ENCODE results near the gene CHST15. TPM values are rescaled to one million over a fixed set of nuclear protein-coding genes. Genes with fewer than 3 reads are reported as not detected.

The CHST15 gene
- total RNA-seq, 5 donors from 2014 or later (not counting 1 experiment from before 2014, with no cell fraction given) = 0.95 to 4.2 (median 1.3) TPM

GRCh38 chr10:124027031-124027611 lies 66.3 kb downstream of the CHST15 start:
- no peaks in the 10 kb centered on the region for H3K9me3 Mint-ChIP-seq
- Histone ChIP-seq H3K27ac (ENCODE audit: low read length) (no peak overlapping the region), H3K4me3 (ENCODE audit: control insufficient read depth in 1 of 2, extremely low read depth in 1 of 2, low read length in 1 of 2) (no peak overlapping the region), H3K36me3 (ENCODE audit: control insufficient read depth in 2 of 2, extremely low read depth in 1 of 2, insufficient read depth in 1 of 2, low read length in 1 of 2) (no peaks in the 10 kb centered on the region), H3K4me1 (ENCODE audit: control insufficient read depth in 1 of 2, extremely low read depth in 1 of 2, insufficient read depth in 2 of 2, low read length in 2 of 2) (peaks cover 2 to 5% of the 10 kb centered on the region in 2 experiments), H3K27me3 (replicated peaks in 1 of 2; ENCODE audit: control insufficient read depth in 2 of 2, extremely low read depth in 1 of 2, insufficient read depth in 2 of 2, low read length in 1 of 2) (peaks cover 0 to 24% of the 10 kb centered on the region in 2 experiments), H3K9me3 (no peaks in the 10 kb centered on the region)
- H3K27ac Mint-ChIP-seq = no peak overlapping the region
- WGBS (ENCODE audit: insufficient coverage) = 75% methylated on average over 10 of the region's 12 CpGs
- H3K36me3 Mint-ChIP-seq = no peaks in the 10 kb centered on the region
- peaks cover 4 to 12% of the 10 kb centered on the region in 2 donors for H3K27me3 Mint-ChIP-seq
- ATAC-seq (replicated peaks in 1 of 4) (no peak), DNase-seq (no peak)
- POLR2A ChIA-PET = no interaction called here
- H3K4me1 Mint-ChIP-seq = peaks cover 0 to 11% (median 9%) of the 10 kb centered on the region in 3 donors
- CTCF ChIA-PET = no interaction called here
- no peak overlapping the region for H3K4me3 Mint-ChIP-seq

- no peaks in the 10 kb centered on the region for H3K36me3 Mint-ChIP-seq
- H3K27me3 ChIP-seq (replicated peaks in 1 of 2; ENCODE audit: control insufficient read depth in 2 of 2, extremely low read depth in 1 of 2, insufficient read depth in 2 of 2, low read length in 1 of 2) = peaks cover 0 to 24% of the 10 kb centered on the region in 2 experiments
- ATAC-seq (replicated peaks in 1 of 4) (no peak), DNase-seq (no peak)
- ChIA-PET POLR2A (no interaction called here), CTCF (no interaction called here)
- no peaks in the 10 kb centered on the region for H3K36me3 ChIP-seq (ENCODE audit: control insufficient read depth in 2 of 2, extremely low read depth in 1 of 2, insufficient read depth in 1 of 2, low read length in 1 of 2)
- 89% methylated on average over 6 of the region's 10 CpGs for WGBS (ENCODE audit: insufficient coverage)
- peaks cover 0 to 11% (median 9%) of the 10 kb centered on the region in 3 donors for H3K4me1 Mint-ChIP-seq
- no peak overlapping the region for H3K27ac Mint-ChIP-seq
- no peaks in the 10 kb centered on the region for H3K9me3 ChIP-seq
- H3K4me1 ChIP-seq (ENCODE audit: control insufficient read depth in 1 of 2, extremely low read depth in 1 of 2, insufficient read depth in 2 of 2, low read length in 2 of 2) = peaks cover 2 to 5% of the 10 kb centered on the region in 2 experiments
- H3K27me3 Mint-ChIP-seq = peaks cover 4 to 12% of the 10 kb centered on the region in 2 donors
- no peaks in the 10 kb centered on the region for H3K9me3 Mint-ChIP-seq
- H3K4me3 ChIP-seq (ENCODE audit: control insufficient read depth in 1 of 2, extremely low read depth in 1 of 2, low read length in 1 of 2) = no peak overlapping the region
- H3K4me3 Mint-ChIP-seq = no peak overlapping the region
- no peak overlapping the region for H3K27ac ChIP-seq (ENCODE audit: low read length)
These were observed 66.8 kb downstream of the CHST15 start for GRCh38 chr10:124026589-124026939.

GRCh38 chr10:124025660-124026588 lies 67.5 kb downstream of the CHST15 start:
- Mint-ChIP-seq H3K27me3 (peaks cover under 1 to 12% of the 10 kb centered on the region in 2 donors), H3K36me3 (no peaks in the 10 kb centered on the region), H3K27ac (no peak overlapping the region), H3K4me1 (peaks cover 0 to 11% (median 9%) of the 10 kb centered on the region in 3 donors), H3K9me3 (no peaks in the 10 kb centered on the region), H3K4me3 (no peak overlapping the region)
- POLR2A ChIA-PET = no interaction called here
- no peaks in the 10 kb centered on the region for H3K9me3 ChIP-seq
- H3K36me3 ChIP-seq (ENCODE audit: control insufficient read depth in 2 of 2, extremely low read depth in 1 of 2, insufficient read depth in 1 of 2, low read length in 1 of 2) = no peaks in the 10 kb centered on the region
- peaks cover 0 to 23% of the 10 kb centered on the region in 2 experiments for H3K27me3 ChIP-seq (replicated peaks in 1 of 2; ENCODE audit: control insufficient read depth in 2 of 2, extremely low read depth in 1 of 2, insufficient read depth in 2 of 2, low read length in 1 of 2)
- H3K4me1 ChIP-seq (ENCODE audit: control insufficient read depth in 1 of 2, extremely low read depth in 1 of 2, insufficient read depth in 2 of 2, low read length in 2 of 2) = peaks cover 2 to 5% of the 10 kb centered on the region in 2 experiments
- no peak overlapping the region for H3K4me3 ChIP-seq (ENCODE audit: control insufficient read depth in 1 of 2, extremely low read depth in 1 of 2, low read length in 1 of 2)
- ATAC-seq (replicated peaks in 1 of 4) (no peak), DNase-seq (peak in 2 of 35 experiments; percentile 15 to 26)
- WGBS (ENCODE audit: insufficient coverage) = 76% methylated on average over 7 of the region's 13 CpGs
- CTCF ChIA-PET = no interaction called here
- no peak overlapping the region for H3K27ac ChIP-seq (ENCODE audit: low read length)

- Mint-ChIP-seq H3K36me3 (no peaks in the 10 kb centered on the region), H3K27ac (no peak overlapping the region), H3K4me3 (no peak overlapping the region), H3K4me1 (peaks cover 0 to 11% (median 9%) of the 10 kb centered on the region in 3 donors), H3K9me3 (no peaks in the 10 kb centered on the region), H3K27me3 (peaks cover 0 to 12% of the 10 kb centered on the region in 2 donors)
- H3K4me1 ChIP-seq (ENCODE audit: control insufficient read depth in 1 of 2, extremely low read depth in 1 of 2, insufficient read depth in 2 of 2, low read length in 2 of 2) = peaks cover 2 to 5% of the 10 kb centered on the region in 2 experiments
- no peak overlapping the region for H3K4me3 ChIP-seq (ENCODE audit: control insufficient read depth in 1 of 2, extremely low read depth in 1 of 2, low read length in 1 of 2)
- ChIA-PET CTCF (no interaction called here), POLR2A (no interaction called here)
- ATAC-seq (replicated peaks in 1 of 4) (peak in 2 of 4 experiments; percentile 32 to 40), DNase-seq (peak in 1 of 35 experiments; percentile 7)
- no peak overlapping the region for H3K27ac ChIP-seq (ENCODE audit: low read length)
- peaks cover 0 to 2% of the 10 kb centered on the region in 2 donors for H3K36me3 ChIP-seq (ENCODE audit: control insufficient read depth in 2 of 2, extremely low read depth in 1 of 2, insufficient read depth in 1 of 2, low read length in 1 of 2)
- WGBS (ENCODE audit: insufficient coverage) = 41% methylated on average over 4 of the region's 5 CpGs
- H3K9me3 ChIP-seq = no peaks in the 10 kb centered on the region
- H3K27me3 ChIP-seq (replicated peaks in 1 of 2; ENCODE audit: control insufficient read depth in 2 of 2, extremely low read depth in 1 of 2, insufficient read depth in 2 of 2, low read length in 1 of 2) = peaks cover 0 to 22% of the 10 kb centered on the region in 2 experiments
These were observed 68.2 kb downstream of the CHST15 start for GRCh38 chr10:124025152-124025551.

GRCh38 chr10:124022066-124022465 lies 71.3 kb downstream of the CHST15 start:
- no peak for ATAC-seq (replicated peaks in 1 of 4)
- ChIA-PET CTCF (no interaction called here), POLR2A (no interaction called here)
- no peak for DNase-seq
- no peak overlapping the region for H3K27ac Mint-ChIP-seq
- no peak overlapping the region for H3K4me3 Mint-ChIP-seq
- H3K27me3 Mint-ChIP-seq = peaks cover 0 to 17% of the 10 kb centered on the region in 2 donors
- Histone ChIP-seq H3K4me3 (ENCODE audit: control insufficient read depth in 1 of 2, extremely low read depth in 1 of 2, low read length in 1 of 2) (no peak overlapping the region), H3K27me3 (replicated peaks in 1 of 2; ENCODE audit: control insufficient read depth in 2 of 2, extremely low read depth in 1 of 2, insufficient read depth in 2 of 2, low read length in 1 of 2) (peaks cover 0 to 19% of the 10 kb centered on the region in 2 experiments), H3K36me3 (ENCODE audit: control insufficient read depth in 2 of 2, extremely low read depth in 1 of 2, insufficient read depth in 1 of 2, low read length in 1 of 2) (peaks cover 0 to 2% of the 10 kb centered on the region in 2 donors), H3K9me3 (no peaks in the 10 kb centered on the region), H3K4me1 (ENCODE audit: control insufficient read depth in 1 of 2, extremely low read depth in 1 of 2, insufficient read depth in 2 of 2, low read length in 2 of 2) (peaks cover 2 to 5% of the 10 kb centered on the region in 2 experiments), H3K27ac (ENCODE audit: low read length) (no peak overlapping the region)
- H3K36me3 Mint-ChIP-seq = no peaks in the 10 kb centered on the region
- WGBS (ENCODE audit: insufficient coverage) = 75% methylated on average over 5 of the region's 8 CpGs
- peaks cover 0 to 11% (median 9%) of the 10 kb centered on the region in 3 donors for H3K4me1 Mint-ChIP-seq
- H3K9me3 Mint-ChIP-seq = no peaks in the 10 kb centered on the region

- Histone ChIP-seq H3K9me3 (no peaks in the 10 kb centered on the region), H3K4me3 (ENCODE audit: control insufficient read depth in 1 of 2, extremely low read depth in 1 of 2, low read length in 1 of 2) (no peak overlapping the region), H3K36me3 (ENCODE audit: control insufficient read depth in 2 of 2, extremely low read depth in 1 of 2, insufficient read depth in 1 of 2, low read length in 1 of 2) (peaks cover 0 to 2% of the 10 kb centered on the region in 2 donors), H3K27ac (ENCODE audit: low read length) (no peak overlapping the region), H3K4me1 (ENCODE audit: control insufficient read depth in 1 of 2, extremely low read depth in 1 of 2, insufficient read depth in 2 of 2, low read length in 2 of 2) (peaks cover 2 to 5% of the 10 kb centered on the region in 2 experiments), H3K27me3 (replicated peaks in 1 of 2; ENCODE audit: control insufficient read depth in 2 of 2, extremely low read depth in 1 of 2, insufficient read depth in 2 of 2, low read length in 1 of 2) (peaks cover 0 to 11% of the 10 kb centered on the region in 2 experiments)
- ATAC-seq (replicated peaks in 1 of 4) (no peak), DNase-seq (no peak)
- H3K4me1 Mint-ChIP-seq = peaks cover 0 to 11% (median 9%) of the 10 kb centered on the region in 3 donors
- 63% methylated on average over 5 of the region's 18 CpGs for WGBS (ENCODE audit: insufficient coverage)
- ChIA-PET CTCF (interaction anchor here in 1 of 2 donors (0.7 kb wide), 1 partner anchor 39 kb away, joined by 4 read pairs; no protein-coding TSS in a partner anchor), POLR2A (no interaction called here)
- peaks cover 0 to 17% of the 10 kb centered on the region in 2 donors for H3K27me3 Mint-ChIP-seq
- no peaks in the 10 kb centered on the region for H3K36me3 Mint-ChIP-seq
- H3K4me3 Mint-ChIP-seq = no peak overlapping the region
- no peak overlapping the region for H3K27ac Mint-ChIP-seq
- H3K9me3 Mint-ChIP-seq = no peaks in the 10 kb centered on the region
These were observed 72.2 kb downstream of the CHST15 start for GRCh38 chr10:124020981-124021815.
